ENCODE results near the gene PRKCB.

Gene PRKCB

DNA sequence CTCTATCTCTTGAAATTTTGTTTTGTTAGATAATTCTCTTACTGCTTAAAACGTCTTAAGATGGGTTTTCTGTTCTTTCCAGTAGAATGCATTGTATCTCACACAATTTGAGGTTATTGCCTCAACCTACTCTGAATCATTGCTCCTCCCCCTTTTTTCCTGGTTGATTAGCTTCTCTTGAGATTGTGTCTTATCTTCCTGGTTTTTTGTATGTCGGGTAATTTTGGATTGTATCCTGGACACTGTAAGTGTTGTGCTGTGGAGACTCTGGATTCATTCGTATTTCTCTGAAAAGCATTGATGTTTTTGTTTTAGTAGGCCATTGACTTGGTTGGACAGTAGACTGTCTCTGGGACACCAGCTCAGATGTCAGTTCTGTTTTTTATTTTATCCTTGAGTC is 26.1 kb downstream of the PRKCB start:
- Histone ChIP-seq H3K36me3 (ENCODE audit: low read length) (no peaks in the 10 kb centered on the region), H3K27me3 (ENCODE audit: low read length) (no peaks in the 10 kb centered on the region), H3K79me2 (ENCODE audit: insufficient read depth, low read length) (no peaks in the 10 kb centered on the region), H3K27ac (ENCODE audit: low read depth, low read length) (no peak overlapping the region), H3K4me3 (ENCODE audit: insufficient read depth, low read length, poor library complexity, severe bottlenecking) (no peak overlapping the region), H3K9me2 (replicated peaks; ENCODE audit: insufficient read depth, low read length) (no peaks in the 10 kb centered on the region), H3K4me2 (ENCODE audit: low read depth, low read length, poor library complexity, severe bottlenecking) (no peak overlapping the region), H3F3A (ENCODE audit: insufficient read depth) (no peaks in the 10 kb centered on the region), H2AFZ (ENCODE audit: low read depth, low read length, severe bottlenecking) (no peak overlapping the region), H3K9me3 (ENCODE audit: insufficient read depth, low read length) (no peaks in the 10 kb centered on the region), H4K20me1 (ENCODE audit: low read depth, low read length) (no peaks in the 10 kb centered on the region), H3K9ac (ENCODE audit: low read length) (no peak overlapping the region)
- TF ChIP-seq EZH2phosphoT487 (conservative IDR thresholded peaks at IDR 0.05; ENCODE audit: low read length), result no peak
- TF ChIP-seq, protein P1, sequence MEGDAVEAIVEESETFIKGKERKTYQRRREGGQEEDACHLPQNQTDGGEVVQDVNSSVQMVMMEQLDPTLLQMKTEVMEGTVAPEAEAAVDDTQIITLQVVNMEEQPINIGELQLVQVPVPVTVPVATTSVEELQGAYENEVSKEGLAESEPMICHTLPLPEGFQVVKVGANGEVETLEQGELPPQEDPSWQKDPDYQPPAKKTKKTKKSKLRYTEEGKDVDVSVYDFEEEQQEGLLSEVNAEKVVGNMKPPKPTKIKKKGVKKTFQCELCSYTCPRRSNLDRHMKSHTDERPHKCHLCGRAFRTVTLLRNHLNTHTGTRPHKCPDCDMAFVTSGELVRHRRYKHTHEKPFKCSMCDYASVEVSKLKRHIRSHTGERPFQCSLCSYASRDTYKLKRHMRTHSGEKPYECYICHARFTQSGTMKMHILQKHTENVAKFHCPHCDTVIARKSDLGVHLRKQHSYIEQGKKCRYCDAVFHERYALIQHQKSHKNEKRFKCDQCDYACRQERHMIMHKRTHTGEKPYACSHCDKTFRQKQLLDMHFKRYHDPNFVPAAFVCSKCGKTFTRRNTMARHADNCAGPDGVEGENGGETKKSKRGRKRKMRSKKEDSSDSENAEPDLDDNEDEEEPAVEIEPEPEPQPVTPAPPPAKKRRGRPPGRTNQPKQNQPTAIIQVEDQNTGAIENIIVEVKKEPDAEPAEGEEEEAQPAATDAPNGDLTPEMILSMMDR (IDR thresholded peaks at IDR 0.05; ENCODE audit: insufficient read depth, low read length, poor library complexity, severe bottlenecking), result no peak

DNA sequence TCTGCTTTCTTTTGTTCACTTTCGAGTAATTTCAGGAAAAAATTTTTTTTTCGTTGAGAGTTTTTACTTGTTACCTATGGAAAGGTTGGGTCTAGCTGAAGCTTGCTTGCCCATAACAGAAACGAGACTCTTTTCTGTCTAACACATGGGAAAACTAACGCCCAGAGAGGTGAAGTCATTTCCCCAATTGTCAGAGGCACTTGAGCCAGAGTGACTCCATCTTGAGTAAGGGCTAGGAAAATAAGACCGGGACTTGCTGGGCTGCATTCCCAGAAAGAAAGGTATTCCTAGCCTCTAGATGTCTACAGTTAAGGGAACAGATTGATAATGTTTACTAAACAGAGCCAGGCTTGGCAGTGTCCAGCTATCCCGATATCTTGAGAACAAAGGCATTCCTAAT is 26.8 kb downstream of the PRKCB start:
- Histone ChIP-seq H3K27ac (ENCODE audit: low read depth, low read length) (no peak overlapping the region), H3K79me2 (ENCODE audit: insufficient read depth, low read length) (no peaks in the 10 kb centered on the region), H3K9ac (ENCODE audit: low read length) (no peak overlapping the region), H3K36me3 (ENCODE audit: low read length) (no peaks in the 10 kb centered on the region), H2AFZ (ENCODE audit: low read depth, low read length, severe bottlenecking) (no peak overlapping the region), H3F3A (ENCODE audit: insufficient read depth) (no peaks in the 10 kb centered on the region), H3K9me3 (ENCODE audit: insufficient read depth, low read length) (no peaks in the 10 kb centered on the region), H3K9me2 (replicated peaks; ENCODE audit: insufficient read depth, low read length) (no peaks in the 10 kb centered on the region), H3K4me3 (ENCODE audit: insufficient read depth, low read length, poor library complexity, severe bottlenecking) (no peak overlapping the region), H3K27me3 (ENCODE audit: low read length) (no peaks in the 10 kb centered on the region), H3K4me2 (ENCODE audit: low read depth, low read length, poor library complexity, severe bottlenecking) (no peak overlapping the region), H4K20me1 (ENCODE audit: low read depth, low read length) (no peaks in the 10 kb centered on the region)
- TF ChIP-seq EZH2phosphoT487 (conservative IDR thresholded peaks at IDR 0.05; ENCODE audit: low read length), result no peak
- TF ChIP-seq, protein P1 (IDR thresholded peaks at IDR 0.05; ENCODE audit: insufficient read depth, low read length, poor library complexity, severe bottlenecking), result no peak

DNA sequence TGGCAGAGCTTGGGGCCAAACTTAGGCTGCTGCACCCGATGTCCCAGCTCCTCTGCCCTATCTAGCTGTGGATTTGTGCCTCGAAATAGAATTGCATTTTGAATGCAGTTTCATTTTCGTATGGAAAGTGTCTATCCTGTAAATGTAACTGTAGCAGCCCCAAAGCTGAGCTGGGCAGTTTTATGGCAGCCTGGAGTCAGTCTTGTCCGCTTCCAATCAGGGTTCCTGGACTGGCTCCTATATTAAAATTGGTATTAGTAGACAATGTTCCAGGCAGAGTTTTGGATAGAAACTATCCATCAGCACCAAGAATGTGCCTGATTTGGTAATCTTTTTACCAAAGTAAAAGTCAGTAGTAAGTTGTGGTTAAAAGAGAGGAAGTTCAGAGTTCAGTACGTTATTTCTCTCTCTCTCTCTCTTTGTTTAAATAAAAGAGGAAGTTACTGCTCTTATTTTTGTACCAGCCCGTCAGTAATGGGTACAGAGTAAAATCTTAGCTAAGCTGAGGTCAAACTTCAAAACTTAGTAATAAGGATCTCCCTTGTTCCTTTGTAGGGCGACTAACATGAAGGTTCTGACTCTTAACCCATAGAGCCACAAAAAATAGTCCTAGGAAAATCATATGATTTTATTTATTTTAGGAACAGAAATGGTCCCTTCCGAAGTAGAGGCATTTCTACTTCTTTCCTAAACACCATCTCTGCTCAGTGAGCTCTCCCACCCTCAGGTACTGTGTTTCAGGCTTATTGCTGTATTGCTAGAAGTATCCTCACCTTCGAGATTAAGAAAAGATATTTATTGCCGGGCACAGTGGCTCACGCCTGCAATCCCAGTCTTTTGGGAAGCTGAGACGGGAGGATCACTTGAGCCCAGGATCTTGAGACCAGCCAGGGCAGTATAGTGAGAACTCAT is 28.0 kb downstream of the PRKCB start:
- Histone ChIP-seq H3K9me3 (ENCODE audit: insufficient read depth, low read length) (no peaks in the 10 kb centered on the region), H3K27ac (ENCODE audit: low read depth, low read length) (peak overlapping the region; percentile 89), H2AFZ (ENCODE audit: low read depth, low read length, severe bottlenecking) (peak overlapping the region; percentile 59), H3K27me3 (ENCODE audit: low read length) (no peaks in the 10 kb centered on the region), H4K20me1 (ENCODE audit: low read depth, low read length) (no peaks in the 10 kb centered on the region), H3K9me2 (replicated peaks; ENCODE audit: insufficient read depth, low read length) (no peaks in the 10 kb centered on the region), H3K36me3 (ENCODE audit: low read length) (no peaks in the 10 kb centered on the region), H3K4me3 (ENCODE audit: insufficient read depth, low read length, poor library complexity, severe bottlenecking) (peak overlapping the region; percentile 49), H3K79me2 (ENCODE audit: insufficient read depth, low read length) (no peaks in the 10 kb centered on the region), H3K9ac (ENCODE audit: low read length) (peak overlapping the region; percentile 44), H3K4me2 (ENCODE audit: low read depth, low read length, poor library complexity, severe bottlenecking) (peak overlapping the region; percentile 95), H3F3A (ENCODE audit: insufficient read depth) (no peaks in the 10 kb centered on the region)
- TF ChIP-seq EZH2phosphoT487 (conservative IDR thresholded peaks at IDR 0.05; ENCODE audit: low read length), result no peak
- TF ChIP-seq, protein P1 (IDR thresholded peaks at IDR 0.05; ENCODE audit: insufficient read depth, low read length, poor library complexity, severe bottlenecking), result no peak

Measured in SU-DHL-6 (cell line).